ENCODE data around the gene DCHS2.

Gene DCHS2

GRCh38 chr4:154310578-154310977 is 181.0 kb downstream of the DCHS2 start:
- no peak for TF ChIP-seq CTCF (IDR thresholded peaks at IDR 0.05; ENCODE audit: poor library complexity, severe bottlenecking)
- ATAC-seq (ENCODE audit: low read depth), result no peak
- no peaks in the 10 kb centered on the region for H3K4me1 ChIP-seq (ENCODE audit: insufficient read depth, poor library complexity, severe bottlenecking)

GRCh38 chr4:154308207-154308606 is 183.4 kb downstream of the DCHS2 start:
- DNase-seq (ENCODE audit: low spot score) (no peak), ATAC-seq (ENCODE audit: low read depth) (no peak)
- Histone ChIP-seq H3K27ac (ENCODE audit: poor library complexity, severe bottlenecking) (no peak overlapping the region), H3K27me3 (ENCODE audit: insufficient read depth, poor library complexity, severe bottlenecking) (no peaks in the 10 kb centered on the region), H3K4me3 (ENCODE audit: severe bottlenecking) (no peak overlapping the region), H3K36me3 (ENCODE audit: low read depth) (no peaks in the 10 kb centered on the region), H3K4me1 (ENCODE audit: insufficient read depth, poor library complexity, severe bottlenecking) (no peaks in the 10 kb centered on the region), H3K9me3 (ENCODE audit: severe bottlenecking) (no peaks in the 10 kb centered on the region)
- no peak for TF ChIP-seq CTCF (IDR thresholded peaks at IDR 0.05; ENCODE audit: poor library complexity, severe bottlenecking)

More at GRCh38 chr4:154310578-154310977, 181.0 kb downstream of the DCHS2 start:
- no peak for DNase-seq (ENCODE audit: low spot score)
- H3K27ac ChIP-seq (ENCODE audit: poor library complexity, severe bottlenecking), result no peak overlapping the region
- H3K27me3 ChIP-seq (ENCODE audit: insufficient read depth, poor library complexity, severe bottlenecking), result no peaks in the 10 kb centered on the region
- no peak overlapping the region for H3K4me3 ChIP-seq (ENCODE audit: severe bottlenecking)
- H3K36me3 ChIP-seq (ENCODE audit: low read depth), result no peaks in the 10 kb centered on the region
- H3K9me3 ChIP-seq (ENCODE audit: severe bottlenecking), result no peaks in the 10 kb centered on the region

- Histone ChIP-seq H3K4me1 (ENCODE audit: insufficient read depth, poor library complexity, severe bottlenecking) (no peaks in the 10 kb centered on the region), H3K9me3 (ENCODE audit: severe bottlenecking) (no peaks in the 10 kb centered on the region), H3K27ac (ENCODE audit: poor library complexity, severe bottlenecking) (no peak overlapping the region), H3K4me3 (ENCODE audit: severe bottlenecking) (no peak overlapping the region), H3K27me3 (ENCODE audit: insufficient read depth, poor library complexity, severe bottlenecking) (no peaks in the 10 kb centered on the region), H3K36me3 (ENCODE audit: low read depth) (no peaks in the 10 kb centered on the region)
- DNase-seq (ENCODE audit: low spot score) (no peak), ATAC-seq (ENCODE audit: low read depth) (no peak)
- TF ChIP-seq CTCF (IDR thresholded peaks at IDR 0.05; ENCODE audit: poor library complexity, severe bottlenecking), result no peak
These were observed 184.1 kb downstream of the DCHS2 start for GRCh38 chr4:154307451-154307850.

GRCh38 chr4:154305616-154306015 is 186.0 kb downstream of the DCHS2 start:
- H3K4me1 ChIP-seq (ENCODE audit: insufficient read depth, poor library complexity, severe bottlenecking), result no peaks in the 10 kb centered on the region
- no peaks in the 10 kb centered on the region for H3K36me3 ChIP-seq (ENCODE audit: low read depth)
- no peak for DNase-seq (ENCODE audit: low spot score)
- ATAC-seq (ENCODE audit: low read depth), result no peak
- no peak overlapping the region for H3K4me3 ChIP-seq (ENCODE audit: severe bottlenecking)
- H3K27me3 ChIP-seq (ENCODE audit: insufficient read depth, poor library complexity, severe bottlenecking), result no peaks in the 10 kb centered on the region
- no peak for TF ChIP-seq CTCF (IDR thresholded peaks at IDR 0.05; ENCODE audit: poor library complexity, severe bottlenecking)
- H3K27ac ChIP-seq (ENCODE audit: poor library complexity, severe bottlenecking), result no peak overlapping the region
- no peaks in the 10 kb centered on the region for H3K9me3 ChIP-seq (ENCODE audit: severe bottlenecking)

GRCh38 chr4:154304679-154305078 is 186.9 kb downstream of the DCHS2 start:
- no peaks in the 10 kb centered on the region for H3K4me1 ChIP-seq (ENCODE audit: insufficient read depth, poor library complexity, severe bottlenecking)
- no peak for TF ChIP-seq CTCF (IDR thresholded peaks at IDR 0.05; ENCODE audit: poor library complexity, severe bottlenecking)
- no peaks in the 10 kb centered on the region for H3K27me3 ChIP-seq (ENCODE audit: insufficient read depth, poor library complexity, severe bottlenecking)
- H3K9me3 ChIP-seq (ENCODE audit: severe bottlenecking), result no peaks in the 10 kb centered on the region
- H3K27ac ChIP-seq (ENCODE audit: poor library complexity, severe bottlenecking), result no peak overlapping the region
- DNase-seq (ENCODE audit: low spot score), result no peak
- H3K36me3 ChIP-seq (ENCODE audit: low read depth), result no peaks in the 10 kb centered on the region
- H3K4me3 ChIP-seq (ENCODE audit: severe bottlenecking), result no peak overlapping the region
- peak; percentile 27; the same call in 1 of the 3 replicates for ATAC-seq (ENCODE audit: low read depth)

Data from RWPE2 (cell line).